HepG2 (cell line): ENCODE measurements around the gene LCN12. TPM values are rescaled to one million over a fixed set of nuclear protein-coding genes. Genes with fewer than 3 reads are reported as not detected.
A peak's percentile ranks its signal among the peaks of the same experiment; 100 is the strongest.

ENCODE experiments used
- CCAR2 ChIP-seq: fragments of 200-400 bp; formaldehyde crosslinking; optimal IDR thresholded peaks from 2 replicates; pipeline ENCODE3; 2018; ENCODE audit warnings: low read depth, mild to moderate bottlenecking, low read length, moderate library complexity
- GFI1 ChIP-seq: sonication (generic); formaldehyde crosslinking; IDR thresholded peaks from 2 replicates; pipeline ENCODE4 v1.5.0; 2020; ENCODE audit warnings: missing genetic modification reagents, mild to moderate bottlenecking, borderline replicate concordance
- HIC2 ChIP-seq: sonication (generic); formaldehyde crosslinking; IDR thresholded peaks from 2 replicates; pipeline ENCODE4 v1.9.0; 2022; ENCODE audit warnings: low read depth, missing genetic modification reagents
- HMGXB4 ChIP-seq, 2 experiments: sonication (generic) in 1 of 2; formaldehyde crosslinking in 1 of 2; IDR thresholded peaks; 2 replicates each; pipeline versions ENCODE4 v1.4.0 to v1.6.1; 2018 to 2020; ENCODE audit warnings: missing genetic modification reagents in 2 of 2, borderline replicate concordance in 1 of 2, low read depth in 1 of 2, mild to moderate bottlenecking in 1 of 2, missing biosample characterization in 1 of 2
- MTF2 ChIP-seq: sonication (generic); formaldehyde crosslinking; IDR thresholded peaks from 2 replicates; pipeline ENCODE4 v1.5.0; 2020; ENCODE audit warnings: missing genetic modification reagents, borderline replicate concordance
- PRPF4 ChIP-seq: fragments of 200-400 bp; formaldehyde crosslinking; IDR thresholded peaks from 2 replicates; pipeline ENCODE4 v1.6.1; 2016; ENCODE audit warnings: low read length, low read depth; ENCODE audit not compliant: poor library complexity, severe bottlenecking
- RNF2 ChIP-seq: fragments of 450-650 bp; conservative IDR thresholded peaks from 2 replicates; pipeline ENCODE4 v1.6.1; 2016; ENCODE audit warnings: low read depth
- SKIL ChIP-seq: sonication (generic); formaldehyde crosslinking; IDR thresholded peaks from 2 replicates; pipeline ENCODE4 v1.8.0; 2022; ENCODE audit warnings: missing genetic modification reagents, mild to moderate bottlenecking, moderate library complexity, borderline replicate concordance
- SRSF4 ChIP-seq: fragments of 200-400 bp; formaldehyde crosslinking; IDR thresholded peaks from one replicate; pipeline ENCODE4 v1.6.1; 2018; ENCODE audit warnings: mild to moderate bottlenecking, low read depth, low read length, moderate library complexity; ENCODE audit not compliant: poor library complexity, severe bottlenecking
- SRSF9 ChIP-seq: fragments of 200-400 bp; formaldehyde crosslinking; IDR thresholded peaks from 2 replicates; pipeline ENCODE4 v1.6.1; 2018; ENCODE audit warnings: borderline replicate concordance, mild to moderate bottlenecking, low read depth, low read length; ENCODE audit not compliant: insufficient read depth, poor library complexity, severe bottlenecking
- ZNF234 ChIP-seq: sonication (generic); formaldehyde crosslinking; conservative IDR thresholded peaks from 2 replicates; pipeline ENCODE4 v1.5.1; 2020; ENCODE audit warnings: mild to moderate bottlenecking, missing genetic modification reagents
- ZNF687 ChIP-seq: sonication (generic); formaldehyde crosslinking; IDR thresholded peaks from 2 replicates; pipeline ENCODE4 v1.5.1; 2020; ENCODE audit warnings: mild to moderate bottlenecking, missing genetic modification reagents, moderate library complexity
- ZSCAN25 ChIP-seq: sonication (generic); formaldehyde crosslinking; IDR thresholded peaks from 2 replicates; pipeline ENCODE4 v1.8.0; 2022; ENCODE audit warnings: mild to moderate bottlenecking, missing genetic modification reagents
- polyA plus RNA-seq, 8 experiments: library from polyadenylated mRNA; depleted of rRNA in 3 of 8; stranded (reverse) in 7 of 8; unstranded in 1 of 8; fragments of >200 nt; fragmentation: Illumina TruSeq in 4 of 8; extraction: Trizol in 4 of 8; gene quantifications; 2 replicates each; pipeline versions ENCODE4 v1.2.1 to v1.2.3, GENCODE V29; 2011 to 2016; ENCODE audit warnings: low read depth in 4 of 8, missing spikeins in 1 of 8, mixed read lengths in 1 of 8; ENCODE audit not compliant: insufficient read depth in 1 of 8
- total RNA-seq, 5 experiments: library from RNA; depleted of rRNA; stranded (reverse); fragments of >200 nt; fragmentation: Illumina TruSeq; extraction: Trizol; gene quantifications; 2 replicates each; pipeline ENCODE4 v1.2.3, GENCODE V29; 2016; ENCODE audit warnings: low read depth in 1 of 5
- TF ChIP-seq, protein P1 (sequence below): sonication (generic); formaldehyde crosslinking; IDR thresholded peaks from 2 replicates; pipeline ENCODE4 v1.4.0; 2020; ENCODE audit warnings: missing genetic modification reagents, mild to moderate bottlenecking, borderline replicate concordance

The LCN12 gene
- total and polyA plus RNA-seq, 2 of the 13 experiments (the other 11 are each of a cell fraction or from before 2014, with no cell fraction given), result 3.4 to 6.9 TPM

GRCh38 chr9:136990242-136990911 is 38.3 kb downstream of the LCN12 start (continued):
- peak; percentile 49; the same call in 1 of the 2 replicates for TF ChIP-seq SKIL (CRISPR knock-in tag)
- no peak for TF ChIP-seq HMGXB4 (CRISPR knock-in tag; IDR thresholded peaks at IDR 0.05; ENCODE audit: borderline replicate concordance in 1 of 2, low read depth in 1 of 2)
- TF ChIP-seq RNF2, result no peak
- no peak for TF ChIP-seq SRSF4
- no peak for TF ChIP-seq MTF2 (CRISPR knock-in tag)
- TF ChIP-seq, protein P1, sequence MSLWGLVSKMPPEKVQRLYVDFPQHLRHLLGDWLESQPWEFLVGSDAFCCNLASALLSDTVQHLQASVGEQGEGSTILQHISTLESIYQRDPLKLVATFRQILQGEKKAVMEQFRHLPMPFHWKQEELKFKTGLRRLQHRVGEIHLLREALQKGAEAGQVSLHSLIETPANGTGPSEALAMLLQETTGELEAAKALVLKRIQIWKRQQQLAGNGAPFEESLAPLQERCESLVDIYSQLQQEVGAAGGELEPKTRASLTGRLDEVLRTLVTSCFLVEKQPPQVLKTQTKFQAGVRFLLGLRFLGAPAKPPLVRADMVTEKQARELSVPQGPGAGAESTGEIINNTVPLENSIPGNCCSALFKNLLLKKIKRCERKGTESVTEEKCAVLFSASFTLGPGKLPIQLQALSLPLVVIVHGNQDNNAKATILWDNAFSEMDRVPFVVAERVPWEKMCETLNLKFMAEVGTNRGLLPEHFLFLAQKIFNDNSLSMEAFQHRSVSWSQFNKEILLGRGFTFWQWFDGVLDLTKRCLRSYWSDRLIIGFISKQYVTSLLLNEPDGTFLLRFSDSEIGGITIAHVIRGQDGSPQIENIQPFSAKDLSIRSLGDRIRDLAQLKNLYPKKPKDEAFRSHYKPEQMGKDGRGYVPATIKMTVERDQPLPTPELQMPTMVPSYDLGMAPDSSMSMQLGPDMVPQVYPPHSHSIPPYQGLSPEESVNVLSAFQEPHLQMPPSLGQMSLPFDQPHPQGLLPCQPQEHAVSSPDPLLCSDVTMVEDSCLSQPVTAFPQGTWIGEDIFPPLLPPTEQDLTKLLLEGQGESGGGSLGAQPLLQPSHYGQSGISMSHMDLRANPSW (CRISPR knock-in tag), result no peak
- 0 out of 2 replicates have a peak, but pooled peaks have one; percentile 16 for TF ChIP-seq ZNF687 (CRISPR knock-in tag)
- no peak for TF ChIP-seq ZNF234 (CRISPR knock-in tag)
- no peak for TF ChIP-seq SRSF9
- no peak for TF ChIP-seq CCAR2
- TF ChIP-seq GFI1 (CRISPR knock-in tag), result no peak
- TF ChIP-seq HIC2 (CRISPR knock-in tag), result 0 out of 2 replicates have a peak, but pooled peaks have one; percentile 10
- 0 out of 2 replicates have a peak, but pooled peaks have one; percentile 43 for TF ChIP-seq ZSCAN25 (CRISPR knock-in tag)
- no peak for TF ChIP-seq PRPF4
